Mesenchymal stem cell (in vitro differentiated cells and primary cell): ENCODE data around the gene CDHR5.
A peak's percentile ranks its signal among the peaks of the same experiment; 100 is the strongest.
"Not testable (repeated sequence)": the region's sequence is repeated elsewhere in the genome, so short reads cannot be mapped to it uniquely, and the experiment has no call there.

Experiments
- DNase-seq: peaks from one replicate; pipeline ENCODE4 v3.0.0-alpha.2; 2013
- H2AFZ ChIP-seq: one replicate; pipeline ENCODE4 v1.6.1; 2013; ENCODE audit warnings: low read depth, mild to moderate bottlenecking, control low read depth, inconsistent platforms, low read length, moderate library complexity
- H2AK5ac ChIP-seq: 2 replicates; pipeline ENCODE4 v1.6.1; 2013; ENCODE audit warnings: low read length, moderate library complexity, mild to moderate bottlenecking, inconsistent platforms; ENCODE audit not compliant: severe bottlenecking
- H2BK120ac ChIP-seq: one replicate; pipeline ENCODE4 v1.6.1; 2013; ENCODE audit warnings: low read depth, mild to moderate bottlenecking, inconsistent platforms, low read length, moderate library complexity
- H2BK12ac ChIP-seq, 2 experiments: one replicate each; pipeline ENCODE4 v1.6.1; 2013; ENCODE audit warnings: inconsistent platforms in 2 of 2, low read length in 2 of 2, mild to moderate bottlenecking in 2 of 2, moderate library complexity in 2 of 2, control low read depth in 1 of 2
- H2BK15ac ChIP-seq: one replicate; pipeline ENCODE4 v1.6.1; 2013; ENCODE audit warnings: mild to moderate bottlenecking, low read depth, inconsistent platforms; ENCODE audit not compliant: poor library complexity, severe bottlenecking
- H2BK5ac ChIP-seq: 2 replicates; pipeline ENCODE4 v1.6.1; 2013; ENCODE audit warnings: low read depth, mild to moderate bottlenecking, low read length, control low read depth, inconsistent platforms; ENCODE audit not compliant: poor library complexity, severe bottlenecking
- H3K14ac ChIP-seq, 2 experiments: one replicate each; pipeline ENCODE4 v1.6.1; 2013; ENCODE audit warnings: inconsistent platforms in 2 of 2, low read length in 2 of 2, control low read depth in 1 of 2, mild to moderate bottlenecking in 1 of 2, moderate library complexity in 1 of 2
- H3K18ac ChIP-seq, 2 experiments: one replicate each; pipeline ENCODE4 v1.6.1; 2013; ENCODE audit warnings: inconsistent platforms in 2 of 2, low read length in 2 of 2, control low read depth in 1 of 2, low read depth in 1 of 2, mild to moderate bottlenecking in 1 of 2
- H3K23ac ChIP-seq, 2 experiments: one replicate each; pipeline ENCODE4 v1.6.1; 2013; ENCODE audit warnings: inconsistent platforms in 2 of 2, low read length in 2 of 2, mild to moderate bottlenecking in 2 of 2, moderate library complexity in 2 of 2, control low read depth in 1 of 2
- H3K27ac ChIP-seq: 2 replicates; pipeline ENCODE4 v1.5.1; 2013; ENCODE audit warnings: mild to moderate bottlenecking, moderate library complexity, low read length, control low read depth, inconsistent platforms; ENCODE audit not compliant: poor library complexity, severe bottlenecking
- H3K27me3 ChIP-seq, 2 experiments: 2 replicates each; pipeline versions ENCODE4 v1.6.1 to v1.7.0; 2013; ENCODE audit warnings: low read length in 2 of 2, mild to moderate bottlenecking in 2 of 2, moderate library complexity in 2 of 2, control low read depth in 1 of 2, inconsistent platforms in 1 of 2; ENCODE audit not compliant: control insufficient read depth in 1 of 2, insufficient read depth in 1 of 2
- H3K36me3 ChIP-seq, 2 experiments: 2 replicates each; pipeline versions ENCODE4 v1.6.1 to v1.7.0; 2013; ENCODE audit warnings: low read length in 2 of 2, control low read depth in 1 of 2, inconsistent platforms in 1 of 2, low read depth in 1 of 2, mild to moderate bottlenecking in 1 of 2; ENCODE audit not compliant: insufficient read depth in 2 of 2, control insufficient read depth in 1 of 2
- H3K4ac ChIP-seq, 2 experiments: one replicate each; pipeline ENCODE4 v1.6.1; 2013; ENCODE audit warnings: inconsistent platforms in 2 of 2, low read length in 2 of 2, mild to moderate bottlenecking in 2 of 2, moderate library complexity in 2 of 2, control low read depth in 1 of 2, low read depth in 1 of 2
- H3K4me1 ChIP-seq: 2 replicates; pipeline ENCODE4 v1.6.1; 2013; ENCODE audit warnings: low read depth, low read length, control low read depth; ENCODE audit not compliant: control insufficient read depth, insufficient read depth
- H3K4me2 ChIP-seq: 2 replicates; pipeline ENCODE4 v1.6.1; 2013; ENCODE audit warnings: low read length, mild to moderate bottlenecking, inconsistent platforms; ENCODE audit not compliant: poor library complexity, severe bottlenecking
- H3K4me3 ChIP-seq, 2 experiments: 2 replicates each; pipeline versions ENCODE4 v1.5.1 to v1.7.0; 2013; ENCODE audit warnings: low read length in 2 of 2, mild to moderate bottlenecking in 2 of 2, control low read depth in 1 of 2, low read depth in 1 of 2; ENCODE audit not compliant: insufficient read depth in 1 of 2
- H3K79me1 ChIP-seq: replicated peaks from 2 replicates; pipeline ENCODE4 v1.6.1; 2013; ENCODE audit warnings: mild to moderate bottlenecking, control low read depth, low read length, inconsistent platforms; ENCODE audit not compliant: poor library complexity, severe bottlenecking
- H3K9ac ChIP-seq: 2 replicates; pipeline ENCODE4 v1.7.0; 2013; ENCODE audit warnings: mild to moderate bottlenecking, low read length, moderate library complexity
- H3K9me3 ChIP-seq: 2 replicates; pipeline ENCODE4 v1.7.0; 2013; ENCODE audit warnings: mild to moderate bottlenecking, low read length; ENCODE audit not compliant: control insufficient read depth
- H4K8ac ChIP-seq: one replicate; pipeline ENCODE4 v1.6.1; 2013; ENCODE audit warnings: inconsistent platforms, mild to moderate bottlenecking, low read length, moderate library complexity
- H4K91ac ChIP-seq: one replicate; pipeline ENCODE4 v1.6.1; 2013; ENCODE audit warnings: mild to moderate bottlenecking, low read length, inconsistent platforms
- WGBS: methylation state at CpG from one replicate; pipeline ENCODE4 v1.1.7; 2013; ENCODE audit warnings: mixed read lengths; 5-methylcytosine and 5-hydroxymethylcytosine counted together

Gene CDHR5

DNA sequence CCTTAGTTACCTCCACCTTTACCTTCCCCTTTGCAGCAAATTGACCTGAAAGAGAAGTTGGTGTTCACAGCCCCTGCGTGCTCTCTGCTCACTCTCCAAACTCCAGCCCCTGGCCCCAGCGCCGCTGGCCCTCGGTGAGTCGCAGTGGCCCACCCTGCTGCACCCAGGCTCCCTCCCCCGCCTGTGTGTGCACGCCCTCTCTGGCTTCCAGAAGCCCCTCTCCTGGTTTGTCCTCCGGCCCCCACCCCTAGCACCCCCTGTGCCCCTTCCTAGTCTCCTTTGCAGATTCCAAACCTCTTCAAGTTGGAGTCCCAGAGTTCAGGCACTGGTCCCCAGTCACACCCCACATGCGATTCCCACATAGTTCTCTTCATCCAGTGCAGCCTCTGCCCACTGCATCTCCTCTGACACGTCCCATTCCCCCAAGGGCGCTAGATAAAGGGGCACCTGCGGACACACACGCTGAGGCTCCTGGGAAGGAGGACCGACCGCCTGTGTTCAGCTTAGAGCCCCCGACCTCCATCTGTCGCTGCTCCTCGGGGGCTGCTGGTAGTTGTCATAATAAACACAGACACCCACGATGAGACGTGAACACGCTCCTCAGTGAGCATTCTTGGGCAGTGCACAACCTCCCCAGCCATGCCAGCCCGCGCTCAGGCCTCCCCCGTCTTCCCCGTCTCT, 50.0 kb downstream of the CDHR5 start:
- Histone ChIP-seq H3K4me2 (peak overlapping the region; percentile 85), H2BK5ac (no peak overlapping the region), H3K79me1 (peaks cover 3% of the 10 kb centered on the region), H3K4me3 (peak overlapping the region; percentile 73 to 83), H2BK120ac (no peak overlapping the region), H3K27ac (no peak overlapping the region), H4K8ac (no peak overlapping the region), H3K4ac (no peak overlapping the region), H3K4me1 (peaks cover 42% of the 10 kb centered on the region), H2AK5ac (no peak overlapping the region), H2BK12ac (no peak overlapping the region), H4K91ac (no peak overlapping the region), H3K14ac (no peak overlapping the region), H3K36me3 (peaks cover 0 to 12% of the 10 kb centered on the region in 2 experiments), H3K9me3 (no peaks in the 10 kb centered on the region), H3K27me3 (peaks cover 4 to 7% of the 10 kb centered on the region in 2 experiments), H2BK15ac (no peak overlapping the region), H3K9ac (peak overlapping the region; percentile 60), H3K18ac (no peak overlapping the region), H2AFZ (no peak overlapping the region), H3K23ac (peak overlapping the region in 1 of 2 experiments; percentile 2)
- no peak for DNase-seq
- WGBS: 43% methylated on average over 25 of the region's 25 CpGs

DNA sequence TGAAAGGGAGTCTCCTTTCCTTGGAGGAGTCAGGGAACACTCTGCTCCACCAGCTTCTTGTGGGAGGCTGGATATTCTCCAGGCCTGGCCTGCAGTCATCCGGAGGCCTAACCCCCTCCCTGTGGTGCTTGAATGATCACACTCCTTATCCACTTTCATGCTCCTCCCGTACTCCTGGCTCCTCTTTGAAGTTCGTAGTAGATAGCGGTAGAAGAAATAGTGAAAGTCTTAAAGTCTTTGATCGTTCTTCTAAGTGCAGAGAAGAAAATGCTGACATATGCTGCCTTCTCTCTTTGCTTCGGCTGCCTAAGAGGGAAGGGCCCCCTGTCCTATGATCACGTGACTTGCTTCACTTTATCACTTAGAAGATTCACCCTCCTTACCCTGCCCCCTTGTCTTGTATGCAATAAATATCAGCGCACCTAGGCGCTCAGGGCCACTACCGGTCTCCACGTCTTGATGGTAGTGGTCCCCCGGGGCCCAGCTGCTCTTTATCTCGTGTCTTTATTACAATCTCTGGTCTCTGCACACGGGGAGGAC, 50.7 kb downstream of the CDHR5 start:
- H2BK12ac ChIP-seq, DNase-seq, H3K9me3 ChIP-seq: not testable (repeated sequence)

DNA sequence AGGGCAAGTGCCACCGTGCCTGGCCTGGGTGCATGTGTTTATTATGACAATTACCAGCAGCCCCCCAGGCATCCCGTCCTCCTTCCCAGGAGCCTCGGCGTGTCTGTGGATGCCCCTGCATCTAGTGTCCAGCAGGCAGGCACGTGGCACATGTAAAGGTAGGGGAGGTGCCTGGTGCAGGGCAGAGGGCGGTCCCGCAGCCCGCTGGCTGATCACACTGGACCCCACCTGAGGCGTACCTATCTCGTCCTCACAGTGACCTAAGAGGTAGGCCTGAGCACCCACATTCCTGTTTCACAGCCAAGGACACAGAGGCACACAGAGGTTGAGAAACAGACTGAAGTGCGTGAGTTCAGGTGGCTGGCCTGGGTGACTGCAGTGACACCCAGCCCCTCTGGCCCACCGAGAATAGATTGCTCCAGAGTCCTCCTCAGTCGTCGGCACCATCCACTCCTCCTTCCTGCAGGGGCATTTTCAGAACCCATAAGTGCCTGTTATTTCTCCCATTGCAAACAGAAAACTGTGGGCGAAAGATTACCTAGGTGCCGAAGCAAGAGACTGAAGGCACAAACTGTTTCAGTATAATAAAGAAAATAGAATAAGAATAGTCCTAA, 51.5 kb downstream of the CDHR5 start:
- Histone ChIP-seq H2BK12ac (no peak overlapping the region), H3K9me3 (no peaks in the 10 kb centered on the region), H3K4ac (no peak overlapping the region), H2BK15ac (no peak overlapping the region), H3K4me3 (no peak overlapping the region), H2BK5ac (no peak overlapping the region), H3K9ac (no peak overlapping the region), H4K91ac (no peak overlapping the region), H3K18ac (no peak overlapping the region), H3K14ac (no peak overlapping the region), H2AFZ (no peak overlapping the region), H3K79me1 (peaks cover 5% of the 10 kb centered on the region), H2AK5ac (no peak overlapping the region), H2BK120ac (no peak overlapping the region), H3K36me3 (peaks cover 0 to 4% of the 10 kb centered on the region in 2 experiments), H3K4me2 (no peak overlapping the region), H4K8ac (no peak overlapping the region), H3K4me1 (peaks cover 36% of the 10 kb centered on the region), H3K27me3 (peaks cover 4 to 12% of the 10 kb centered on the region in 2 experiments), H3K23ac (no peak overlapping the region), H3K27ac (no peak overlapping the region)
- DNase-seq: no peak
- WGBS: 94% methylated on average over 14 of the region's 16 CpGs

More for the DNA sequence above, 50.7 kb downstream of the CDHR5 start:
- H4K91ac ChIP-seq, H2AFZ ChIP-seq, H3K18ac ChIP-seq, H3K9ac ChIP-seq, H2BK120ac ChIP-seq, H2AK5ac ChIP-seq, H3K27ac ChIP-seq, H4K8ac ChIP-seq, H3K4me3 ChIP-seq, H3K4ac ChIP-seq, H3K4me2 ChIP-seq, H3K14ac ChIP-seq, H2BK5ac ChIP-seq, H2BK15ac ChIP-seq, H3K36me3 ChIP-seq, H3K79me1 ChIP-seq: not testable (repeated sequence)
- peak overlapping the region in 1 of 2 experiments; percentile 2 for H3K23ac ChIP-seq
- H3K4me1 ChIP-seq: peaks cover 42% of the 10 kb centered on the region
- WGBS: 52% methylated on average over 13 of the region's 14 CpGs
- H3K27me3 ChIP-seq: peaks cover 4 to 12% of the 10 kb centered on the region in 2 experiments

DNA sequence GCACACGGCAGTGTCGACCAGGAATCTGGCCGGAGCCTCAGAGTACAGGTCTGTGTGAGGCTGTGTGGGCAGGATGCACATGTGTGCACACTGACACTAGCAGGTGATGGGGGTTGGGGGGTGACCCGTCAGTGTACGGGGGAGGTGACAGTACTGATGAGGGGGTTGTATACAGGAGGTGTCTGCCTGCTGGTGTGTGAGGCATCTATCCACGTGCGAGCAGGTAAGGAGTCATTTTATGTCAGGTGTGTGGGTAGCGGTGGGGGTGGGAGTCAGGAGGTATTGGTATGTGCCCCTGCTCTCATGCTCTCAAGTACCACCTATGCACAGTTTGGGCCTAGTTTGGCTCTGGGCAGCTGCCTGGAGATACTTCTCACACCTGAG, 53.0 kb downstream of the CDHR5 start:
- Histone ChIP-seq H3K4ac (no peak overlapping the region), H3K36me3 (peaks cover 0 to 9% of the 10 kb centered on the region in 2 experiments), H3K79me1 (peaks cover 13% of the 10 kb centered on the region), H2BK12ac (no peak overlapping the region), H2AFZ (no peak overlapping the region), H4K8ac (no peak overlapping the region), H4K91ac (peak overlapping the region; percentile 43), H2BK120ac (no peak overlapping the region), H3K4me2 (no peak overlapping the region), H3K9me3 (no peaks in the 10 kb centered on the region), H3K9ac (no peak overlapping the region), H2BK5ac (no peak overlapping the region), H3K27ac (no peak overlapping the region), H3K18ac (no peak overlapping the region), H2AK5ac (no peak overlapping the region), H3K4me1 (peaks cover 38% of the 10 kb centered on the region), H3K27me3 (peaks cover 4 to 12% of the 10 kb centered on the region in 2 experiments), H2BK15ac (no peak overlapping the region), H3K14ac (peak overlapping the region in 1 of 2 experiments; percentile 14), H3K4me3 (no peak overlapping the region), H3K23ac (no peak overlapping the region)
- WGBS: 80% methylated on average over 8 of the region's 8 CpGs
- no peak for DNase-seq
